H9 (cell line): ENCODE measurements around the gene SOS1. TPM values are rescaled to one million over a fixed set of nuclear protein-coding genes. Genes with fewer than 3 reads are reported as not detected.

Experiments
- DNase-seq: peaks from one replicate; pipeline ENCODE4 v3.0.0-alpha.2; 2017
- H2AFZ ChIP-seq: one replicate; pipeline ENCODE4 v1.6.1; 2013; ENCODE audit warnings: mild to moderate bottlenecking, low read length, control low read depth, moderate library complexity
- H2AK5ac ChIP-seq: 2 replicates; pipeline ENCODE4 v1.6.1; 2013; ENCODE audit warnings: low read length, control low read depth, mixed read lengths; ENCODE audit not compliant: insufficient read length
- H2BK120ac ChIP-seq: one replicate; pipeline ENCODE4 v1.6.1; 2013; ENCODE audit warnings: low read depth, mild to moderate bottlenecking, low read length, control low read depth, inconsistent platforms; ENCODE audit not compliant: poor library complexity, severe bottlenecking
- H2BK12ac ChIP-seq: 2 replicates; pipeline ENCODE4 v1.6.1; 2013; ENCODE audit warnings: low read length, control low read depth, mixed read lengths, low read depth; ENCODE audit not compliant: insufficient read length
- H2BK15ac ChIP-seq: 2 replicates; pipeline ENCODE4 v1.6.1; 2013; ENCODE audit warnings: low read depth, low read length, control low read depth
- H2BK20ac ChIP-seq: one replicate; pipeline ENCODE4 v1.6.1; 2013; ENCODE audit warnings: low read depth, mild to moderate bottlenecking, low read length, control low read depth, inconsistent platforms; ENCODE audit not compliant: poor library complexity, severe bottlenecking
- H2BK5ac ChIP-seq: 2 replicates; pipeline ENCODE4 v1.6.1; 2013; ENCODE audit warnings: low read length, control low read depth, mixed read lengths; ENCODE audit not compliant: insufficient read length
- H3K14ac ChIP-seq: 2 replicates; pipeline ENCODE4 v1.6.1; 2013; ENCODE audit warnings: low read length, control low read depth; ENCODE audit not compliant: insufficient read depth
- H3K18ac ChIP-seq: 2 replicates; pipeline ENCODE4 v1.6.1; 2013; ENCODE audit warnings: low read depth, mild to moderate bottlenecking, mixed read lengths, low read length, control low read depth; ENCODE audit not compliant: insufficient read length
- H3K23ac ChIP-seq: 2 replicates; pipeline ENCODE4 v1.6.1; 2013; ENCODE audit warnings: low read length, control low read depth, mixed read lengths, low read depth; ENCODE audit not compliant: insufficient read length
- H3K23me2 ChIP-seq: 2 replicates; pipeline ENCODE4 v1.6.1; 2013; ENCODE audit warnings: low read depth, mild to moderate bottlenecking, mixed read lengths, low read length, control low read depth; ENCODE audit not compliant: insufficient read length, poor library complexity, severe bottlenecking
- H3K27ac ChIP-seq: 2 replicates; pipeline ENCODE4 v1.5.1; 2013; ENCODE audit warnings: low read length, control low read depth, mixed read lengths, low read depth; ENCODE audit not compliant: insufficient read length
- H3K27me3 ChIP-seq: 2 replicates; pipeline ENCODE4 v1.6.1; 2013; ENCODE audit warnings: low read length, control low read depth, inconsistent platforms; ENCODE audit not compliant: insufficient read depth
- H3K4ac ChIP-seq: 2 replicates; pipeline ENCODE4 v1.6.1; 2013; ENCODE audit warnings: low read depth, mild to moderate bottlenecking, control low read depth, inconsistent platforms, low read length, moderate library complexity
- H3K4me1 ChIP-seq: 2 replicates; pipeline ENCODE4 v1.6.1; 2013; ENCODE audit warnings: low read length, control low read depth, inconsistent platforms; ENCODE audit not compliant: insufficient read depth
- H3K4me2 ChIP-seq: 2 replicates; pipeline ENCODE4 v1.6.1; 2013; ENCODE audit warnings: low read length, control low read depth, mixed read lengths; ENCODE audit not compliant: insufficient read length, insufficient read depth
- H3K56ac ChIP-seq: 2 replicates; pipeline ENCODE4 v1.6.1; 2013; ENCODE audit warnings: low read depth, mild to moderate bottlenecking, mixed read lengths, low read length, control low read depth; ENCODE audit not compliant: insufficient read length
- H3K79me1 ChIP-seq: 2 replicates; pipeline ENCODE4 v1.6.1; 2013; ENCODE audit warnings: low read depth, mild to moderate bottlenecking, moderate library complexity, low read length, control low read depth, inconsistent platforms; ENCODE audit not compliant: insufficient read depth, poor library complexity, severe bottlenecking
- H3K79me2 ChIP-seq: 2 replicates; pipeline ENCODE4 v1.6.1; 2013; ENCODE audit warnings: low read length, control low read depth, inconsistent platforms; ENCODE audit not compliant: insufficient read depth
- H3K9ac ChIP-seq: 2 replicates; pipeline ENCODE4 v1.6.1; 2013; ENCODE audit warnings: low read length, control low read depth, mixed read lengths; ENCODE audit not compliant: insufficient read length; ENCODE audit errors: extremely low read depth
- H3K9me3 ChIP-seq: one replicate; pipeline ENCODE4 v1.6.1; 2013; ENCODE audit warnings: low read depth, low read length, inconsistent platforms; ENCODE audit not compliant: control insufficient read depth
- H3T11ph ChIP-seq: one replicate; pipeline ENCODE4 v1.6.1; 2013; ENCODE audit warnings: mild to moderate bottlenecking, low read length, control low read depth, inconsistent platforms
- H4K20me1 ChIP-seq: one replicate; pipeline ENCODE4 v1.6.1; 2013; ENCODE audit not compliant: control insufficient read depth, insufficient read length, insufficient read depth
- H4K5ac ChIP-seq: 2 replicates; pipeline ENCODE4 v1.6.1; 2013; ENCODE audit warnings: low read depth, mild to moderate bottlenecking, mixed read lengths, low read length, control low read depth; ENCODE audit not compliant: insufficient read length
- H4K8ac ChIP-seq: replicated peaks from 2 replicates; pipeline ENCODE4 v1.6.1; 2013; ENCODE audit warnings: low read length, control low read depth, mixed read lengths, low read depth; ENCODE audit not compliant: insufficient read length
- H4K91ac ChIP-seq: 2 replicates; pipeline ENCODE4 v1.6.1; 2013; ENCODE audit warnings: low read depth, mild to moderate bottlenecking, moderate library complexity, mixed read lengths, low read length, control low read depth; ENCODE audit not compliant: insufficient read length
- H3K27ac Mint-ChIP-seq, 3 experiments: 2 replicates in 2 of 3; 3 replicates in 1 of 3; pipeline ENCODE4 v1.8.0; 2020 to 2021; ENCODE audit warnings: mixed read lengths in 3 of 3, mild to moderate bottlenecking in 1 of 3, moderate library complexity in 1 of 3
- H3K27me3 Mint-ChIP-seq: 2 replicates; pipeline ENCODE4 v1.8.0; 2021; ENCODE audit warnings: low read depth, mild to moderate bottlenecking, moderate library complexity, mixed read lengths
- H3K36me3 Mint-ChIP-seq, 3 experiments: 2 replicates in 2 of 3; 3 replicates in 1 of 3; pipeline ENCODE4 v1.8.0; 2020 to 2021; ENCODE audit warnings: low read depth in 3 of 3, mixed read lengths in 3 of 3; ENCODE audit not compliant: insufficient read depth in 1 of 3
- H3K4me1 Mint-ChIP-seq, 2 experiments: 2 replicates each; pipeline ENCODE4 v1.8.0; 2020; ENCODE audit warnings: mixed read lengths in 2 of 2
- H3K4me3 Mint-ChIP-seq, 2 experiments: 2 replicates in 1 of 2; 3 replicates in 1 of 2; pipeline ENCODE4 v1.8.0; 2020 to 2021; ENCODE audit warnings: mild to moderate bottlenecking in 2 of 2, mixed read lengths in 2 of 2, moderate library complexity in 1 of 2
- H3K9me3 Mint-ChIP-seq, 2 experiments: 2 replicates in 1 of 2; 3 replicates in 1 of 2; pipeline ENCODE4 v1.8.0; 2020; ENCODE audit warnings: mild to moderate bottlenecking in 2 of 2, mixed read lengths in 2 of 2, moderate library complexity in 1 of 2
- CTCF ChIP-seq: fragments of 200-600 bp; sonication (generic); conservative IDR thresholded peaks from 3 replicates; pipeline ENCODE4 v1.8.0; 2021; ENCODE audit warnings: antibody characterized with exemption, mild to moderate bottlenecking
- WGBS: extraction: QIAGEN DNeasy Blood & Tissue Kit; methylation state at CpG from one replicate; pipeline ENCODE4 v1.1.7; 2013; ENCODE audit warnings: missing lambda C conversion rate, low lambda C conversion rate, mixed read lengths; ENCODE audit not compliant: insufficient read length; ENCODE audit errors: extremely low coverage; 5-methylcytosine and 5-hydroxymethylcytosine counted together
- total RNA-seq: library from RNA; stranded (reverse); gene quantifications from 2 replicates; pipeline ENCODE4 v1.2.1, GENCODE V29; 2021

Gene SOS1
- total RNA-seq, 1 experiment from 2014 or later: 35.8 TPM

- Mint-ChIP-seq H3K27me3 (peaks cover 10% of the 10 kb centered on the region), H3K4me1 (no peaks in the 10 kb centered on the region), H3K4me3 (no peak overlapping the region), H3K36me3 (no peaks in the 10 kb centered on the region; a peak in 1 of 7 replicates), H3K9me3 (no peaks in the 10 kb centered on the region), H3K27ac (no peak overlapping the region)
- Histone ChIP-seq H2BK20ac (no peak overlapping the region), H2BK120ac (no peak overlapping the region), H3K23me2 (peaks cover 4% of the 10 kb centered on the region), H3K14ac (no peak overlapping the region; the same call in 1 of the 2 replicates), H3K9me3 (no peaks in the 10 kb centered on the region), H3K23ac (no peak overlapping the region), H3T11ph (no peak overlapping the region), H2AK5ac (no peak overlapping the region), H3K9ac (no peak overlapping the region), H4K5ac (no peak overlapping the region), H3K4me2 (no peak overlapping the region), H3K4me1 (no peaks in the 10 kb centered on the region), H3K79me1 (no peaks in the 10 kb centered on the region), H4K8ac (no peak overlapping the region), H2BK5ac (no peak overlapping the region), H3K4ac (no peak overlapping the region), H3K18ac (no peak overlapping the region), H4K91ac (no peak overlapping the region), H3K27me3 (no peaks in the 10 kb centered on the region; the same call in 1 of the 2 replicates), H4K20me1 (no peaks in the 10 kb centered on the region), H3K27ac (no peak overlapping the region), H2BK15ac (no peak overlapping the region), H2AFZ (no peak overlapping the region), H2BK12ac (no peak overlapping the region), H3K79me2 (no peaks in the 10 kb centered on the region), H3K56ac (no peak overlapping the region)
- no CpG with 5 or more reads among the region's 5 CpGs for WGBS
- no peak for DNase-seq
- no peak for TF ChIP-seq CTCF
Observed at GRCh38 chr2:38957972-38958371, 162.9 kb downstream of the SOS1 start.
